Measurements from ENCODE around the gene PRKAG2. TPM values are rescaled to one million over a fixed set of nuclear protein-coding genes. Genes with fewer than 3 reads are reported as not detected.
A peak's percentile ranks its signal among the peaks of the same experiment; 100 is the strongest.

The PRKAG2 gene
- total and polyA plus RNA-seq, 4 donors = 3.6 to 25.1 (median 16.8) TPM

GRCh38 chr7:151813997-151814396 lies 62.9 kb downstream of the PRKAG2 start:
- 89% methylated on average over 5 of the region's 5 CpGs for WGBS
- TF ChIP-seq CTCF (IDR thresholded peaks at IDR 0.05; ENCODE audit: low read depth, low read length, missing input control) (no peak), EGR1 (IDR thresholded peaks at IDR 0.05; ENCODE audit: low read depth in 2 of 2) (no peak), HNF4G (IDR thresholded peaks at IDR 0.05) (no peak), SP1 (IDR thresholded peaks at IDR 0.05) (no peak)
- no peaks in the 10 kb centered on the region for H3K36me3 ChIP-seq (ENCODE audit: control insufficient read depth in 4 of 4, insufficient read depth in 3 of 4, low read depth in 1 of 4, low read length in 3 of 4)

DNA sequence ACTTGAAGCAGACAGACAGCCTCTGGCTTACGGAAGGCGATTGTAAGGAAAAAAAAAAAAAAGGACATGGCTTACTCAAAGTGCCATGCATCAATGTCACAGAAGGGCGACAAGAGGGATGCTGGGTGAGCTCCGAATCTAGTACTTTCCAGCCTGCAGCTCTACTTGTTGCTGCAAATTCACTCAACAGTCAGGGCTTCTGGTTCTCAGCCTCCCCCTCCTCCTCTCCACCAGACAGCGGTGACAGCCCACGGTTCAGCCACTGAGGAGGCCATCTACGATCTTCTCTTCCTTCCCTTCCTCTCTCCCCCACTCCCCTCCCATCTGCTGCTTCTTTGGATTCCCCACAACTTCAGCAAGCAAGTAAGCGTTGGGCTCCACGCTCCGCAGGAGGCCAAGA lies 63.5 kb downstream of the PRKAG2 start:
- no peaks in the 10 kb centered on the region for H3K36me3 ChIP-seq (ENCODE audit: control insufficient read depth in 4 of 4, insufficient read depth in 3 of 4, low read depth in 1 of 4, low read length in 3 of 4)
- peak overlapping the region in 1 of 2 donors; percentile 20 for H3K27ac ChIP-seq (ENCODE audit: low read depth in 1 of 2, low read length in 2 of 2)
- peaks cover 9 to 23% (median 17%) of the 10 kb centered on the region in 4 donors for H3K4me1 ChIP-seq (ENCODE audit: control insufficient read depth in 4 of 4, insufficient read depth in 4 of 4, low read length in 3 of 4)
- no peaks in the 10 kb centered on the region for H3K27me3 ChIP-seq (ENCODE audit: control insufficient read depth in 4 of 4, insufficient read depth in 4 of 4, low read length in 3 of 4)
- WGBS = 82% methylated on average over 10 of the region's 10 CpGs
- no peaks in the 10 kb centered on the region for H3K9me3 ChIP-seq (ENCODE audit: control insufficient read depth in 4 of 4, low read length in 3 of 4)
- DNase-seq (ENCODE audit: low spot score) = no peak
- H3K9ac ChIP-seq (ENCODE audit: low read depth in 1 of 2, low read length in 2 of 2) = no peak overlapping the region
- TF ChIP-seq RXRA (IDR thresholded peaks at IDR 0.05) (no peak), EGR1 (IDR thresholded peaks at IDR 0.05; ENCODE audit: low read depth in 2 of 2) (no peak), RAD21 (IDR thresholded peaks at IDR 0.05) (no peak)
- no peak overlapping the region for H3K4me3 ChIP-seq (ENCODE audit: low read depth in 1 of 3, low read length in 3 of 3)

More at GRCh38 chr7:151813997-151814396, 62.9 kb downstream of the PRKAG2 start:
- H3K4me3 ChIP-seq (ENCODE audit: low read depth in 1 of 3, low read length in 3 of 3) = no peak overlapping the region
- H3K27me3 ChIP-seq (ENCODE audit: control insufficient read depth in 4 of 4, insufficient read depth in 4 of 4, low read length in 3 of 4) = no peaks in the 10 kb centered on the region
- H3K9ac ChIP-seq (ENCODE audit: low read depth in 1 of 2, low read length in 2 of 2) = no peak overlapping the region
- H3K9me3 ChIP-seq (ENCODE audit: control insufficient read depth in 4 of 4, low read length in 3 of 4) = no peaks in the 10 kb centered on the region
- H3K4me1 ChIP-seq (ENCODE audit: control insufficient read depth in 4 of 4, insufficient read depth in 4 of 4, low read length in 3 of 4) = peaks cover 13 to 23% (median 16%) of the 10 kb centered on the region in 4 donors
- H3K27ac ChIP-seq (ENCODE audit: low read depth in 1 of 2, low read length in 2 of 2) = no peak overlapping the region
- no peak for DNase-seq (ENCODE audit: low spot score)

- Histone ChIP-seq H3K9ac (ENCODE audit: low read depth in 1 of 2, low read length in 2 of 2) (no peak overlapping the region), H3K4me1 (ENCODE audit: control insufficient read depth in 4 of 4, insufficient read depth in 4 of 4, low read length in 3 of 4) (peaks cover 9 to 24% (median 17%) of the 10 kb centered on the region in 4 donors), H3K27me3 (ENCODE audit: control insufficient read depth in 4 of 4, insufficient read depth in 4 of 4, low read length in 3 of 4) (no peaks in the 10 kb centered on the region), H3K4me3 (ENCODE audit: low read depth in 1 of 3, low read length in 3 of 3) (no peak overlapping the region), H3K36me3 (ENCODE audit: control insufficient read depth in 4 of 4, insufficient read depth in 3 of 4, low read depth in 1 of 4, low read length in 3 of 4) (no peaks in the 10 kb centered on the region), H3K27ac (ENCODE audit: low read depth in 1 of 2, low read length in 2 of 2) (no peak overlapping the region), H3K9me3 (ENCODE audit: control insufficient read depth in 4 of 4, low read length in 3 of 4) (no peaks in the 10 kb centered on the region)
- WGBS = 78% methylated on average over 9 of the region's 9 CpGs
- DNase-seq (ENCODE audit: low spot score) = no peak
- no peak for TF ChIP-seq SP1 (IDR thresholded peaks at IDR 0.05)
- TF ChIP-seq CTCF (IDR thresholded peaks at IDR 0.05; ENCODE audit: low read depth, low read length, missing input control) = no peak
- TF ChIP-seq RAD21 (IDR thresholded peaks at IDR 0.05) = no peak
- TF ChIP-seq ZBTB33 (IDR thresholded peaks at IDR 0.05) = no peak
- no peak for TF ChIP-seq HNF4G (IDR thresholded peaks at IDR 0.05)
- no peak for TF ChIP-seq JUND (IDR thresholded peaks at IDR 0.05)
- no peak for TF ChIP-seq TAF1 (conservative IDR thresholded peaks at IDR 0.05)
- TF ChIP-seq REST (IDR thresholded peaks at IDR 0.05) = no peak
- TF ChIP-seq ATF3 (IDR thresholded peaks at IDR 0.05) = no peak
- no peak for TF ChIP-seq MAX (IDR thresholded peaks at IDR 0.05)
- TF ChIP-seq RXRA (IDR thresholded peaks at IDR 0.05) = no peak
- TF ChIP-seq FOXA2 (IDR thresholded peaks at IDR 0.05) = no peak
- no peak for TF ChIP-seq NR2F2 (IDR thresholded peaks at IDR 0.05)
- no peak for TF ChIP-seq YY1 (IDR thresholded peaks at IDR 0.05)
- no peak for TF ChIP-seq GABPA (IDR thresholded peaks at IDR 0.05 in 1 of 2, conservative IDR thresholded peaks at IDR 0.05 in 1 of 2)
These were observed 63.9 kb downstream of the PRKAG2 start for GRCh38 chr7:151812967-151813366.
